ENCODE data around the gene CPNE5.

DNA sequence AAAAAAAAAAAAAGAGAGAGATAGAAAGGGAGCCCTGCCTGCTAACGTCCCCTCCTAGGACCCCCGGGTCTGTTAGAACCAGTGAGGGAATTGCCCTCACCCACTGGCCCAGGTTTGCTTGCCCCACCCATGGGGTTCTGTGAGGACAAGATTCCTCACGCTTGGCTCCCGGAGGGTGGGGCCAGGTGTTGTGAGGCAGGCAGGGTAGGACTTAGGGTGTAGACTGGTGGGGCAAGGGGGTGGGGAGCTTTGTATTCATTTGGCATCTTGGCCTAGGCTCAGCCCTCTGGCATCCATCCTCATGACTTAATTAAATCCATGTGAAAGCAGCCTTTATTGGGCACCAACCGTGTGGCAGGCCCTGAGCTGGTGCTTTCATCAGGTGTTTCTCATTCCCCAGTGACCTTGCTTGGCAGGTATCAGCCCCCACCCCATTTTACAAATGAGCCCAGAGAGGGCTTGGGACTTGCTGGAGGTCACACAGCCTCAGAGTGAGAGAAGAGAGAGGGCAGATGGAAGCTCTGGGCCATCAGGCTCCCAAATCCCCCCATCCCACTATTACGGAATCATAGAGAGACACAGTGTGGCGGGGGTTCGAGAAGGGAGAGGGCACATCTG is 122.7 kb downstream of the CPNE5 start:
- TF ChIP-seq RAD21 (IDR thresholded peaks at IDR 0.05; ENCODE audit: low read length) (no peak), GABPA (IDR thresholded peaks at IDR 0.05; ENCODE audit: low read depth) (no peak), RXRA (IDR thresholded peaks at IDR 0.05; ENCODE audit: borderline replicate concordance, low read depth) (no peak), POLR2AphosphoS5 (IDR thresholded peaks at IDR 0.05; ENCODE audit: low read depth, low read length) (no peak), GATA2 (CRISPR knock-in tag; IDR thresholded peaks at IDR 0.05) (no peak), TAF1 (IDR thresholded peaks at IDR 0.05; ENCODE audit: borderline replicate concordance, low read depth, low read length) (no peak), JUND (IDR thresholded peaks at IDR 0.05) (no peak), SIN3A (IDR thresholded peaks at IDR 0.05; ENCODE audit: borderline replicate concordance, low read depth, low read length) (no peak), NFIC (IDR thresholded peaks at IDR 0.05; ENCODE audit: borderline replicate concordance) (no peak), RCOR1 (IDR thresholded peaks at IDR 0.05; ENCODE audit: low read length) (no peak), EZH2phosphoT487 (IDR thresholded peaks at IDR 0.05; ENCODE audit: borderline replicate concordance, low read depth) (no peak)
- TF ChIP-seq, protein P1, sequence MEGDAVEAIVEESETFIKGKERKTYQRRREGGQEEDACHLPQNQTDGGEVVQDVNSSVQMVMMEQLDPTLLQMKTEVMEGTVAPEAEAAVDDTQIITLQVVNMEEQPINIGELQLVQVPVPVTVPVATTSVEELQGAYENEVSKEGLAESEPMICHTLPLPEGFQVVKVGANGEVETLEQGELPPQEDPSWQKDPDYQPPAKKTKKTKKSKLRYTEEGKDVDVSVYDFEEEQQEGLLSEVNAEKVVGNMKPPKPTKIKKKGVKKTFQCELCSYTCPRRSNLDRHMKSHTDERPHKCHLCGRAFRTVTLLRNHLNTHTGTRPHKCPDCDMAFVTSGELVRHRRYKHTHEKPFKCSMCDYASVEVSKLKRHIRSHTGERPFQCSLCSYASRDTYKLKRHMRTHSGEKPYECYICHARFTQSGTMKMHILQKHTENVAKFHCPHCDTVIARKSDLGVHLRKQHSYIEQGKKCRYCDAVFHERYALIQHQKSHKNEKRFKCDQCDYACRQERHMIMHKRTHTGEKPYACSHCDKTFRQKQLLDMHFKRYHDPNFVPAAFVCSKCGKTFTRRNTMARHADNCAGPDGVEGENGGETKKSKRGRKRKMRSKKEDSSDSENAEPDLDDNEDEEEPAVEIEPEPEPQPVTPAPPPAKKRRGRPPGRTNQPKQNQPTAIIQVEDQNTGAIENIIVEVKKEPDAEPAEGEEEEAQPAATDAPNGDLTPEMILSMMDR (IDR thresholded peaks at IDR 0.05) = no peak
- TF ChIP-seq, protein P2, sequence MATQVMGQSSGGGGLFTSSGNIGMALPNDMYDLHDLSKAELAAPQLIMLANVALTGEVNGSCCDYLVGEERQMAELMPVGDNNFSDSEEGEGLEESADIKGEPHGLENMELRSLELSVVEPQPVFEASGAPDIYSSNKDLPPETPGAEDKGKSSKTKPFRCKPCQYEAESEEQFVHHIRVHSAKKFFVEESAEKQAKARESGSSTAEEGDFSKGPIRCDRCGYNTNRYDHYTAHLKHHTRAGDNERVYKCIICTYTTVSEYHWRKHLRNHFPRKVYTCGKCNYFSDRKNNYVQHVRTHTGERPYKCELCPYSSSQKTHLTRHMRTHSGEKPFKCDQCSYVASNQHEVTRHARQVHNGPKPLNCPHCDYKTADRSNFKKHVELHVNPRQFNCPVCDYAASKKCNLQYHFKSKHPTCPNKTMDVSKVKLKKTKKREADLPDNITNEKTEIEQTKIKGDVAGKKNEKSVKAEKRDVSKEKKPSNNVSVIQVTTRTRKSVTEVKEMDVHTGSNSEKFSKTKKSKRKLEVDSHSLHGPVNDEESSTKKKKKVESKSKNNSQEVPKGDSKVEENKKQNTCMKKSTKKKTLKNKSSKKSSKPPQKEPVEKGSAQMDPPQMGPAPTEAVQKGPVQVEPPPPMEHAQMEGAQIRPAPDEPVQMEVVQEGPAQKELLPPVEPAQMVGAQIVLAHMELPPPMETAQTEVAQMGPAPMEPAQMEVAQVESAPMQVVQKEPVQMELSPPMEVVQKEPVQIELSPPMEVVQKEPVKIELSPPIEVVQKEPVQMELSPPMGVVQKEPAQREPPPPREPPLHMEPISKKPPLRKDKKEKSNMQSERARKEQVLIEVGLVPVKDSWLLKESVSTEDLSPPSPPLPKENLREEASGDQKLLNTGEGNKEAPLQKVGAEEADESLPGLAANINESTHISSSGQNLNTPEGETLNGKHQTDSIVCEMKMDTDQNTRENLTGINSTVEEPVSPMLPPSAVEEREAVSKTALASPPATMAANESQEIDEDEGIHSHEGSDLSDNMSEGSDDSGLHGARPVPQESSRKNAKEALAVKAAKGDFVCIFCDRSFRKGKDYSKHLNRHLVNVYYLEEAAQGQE (IDR thresholded peaks at IDR 0.05; ENCODE audit: low read depth, low read length) = no peak
- TF ChIP-seq, protein P3, sequence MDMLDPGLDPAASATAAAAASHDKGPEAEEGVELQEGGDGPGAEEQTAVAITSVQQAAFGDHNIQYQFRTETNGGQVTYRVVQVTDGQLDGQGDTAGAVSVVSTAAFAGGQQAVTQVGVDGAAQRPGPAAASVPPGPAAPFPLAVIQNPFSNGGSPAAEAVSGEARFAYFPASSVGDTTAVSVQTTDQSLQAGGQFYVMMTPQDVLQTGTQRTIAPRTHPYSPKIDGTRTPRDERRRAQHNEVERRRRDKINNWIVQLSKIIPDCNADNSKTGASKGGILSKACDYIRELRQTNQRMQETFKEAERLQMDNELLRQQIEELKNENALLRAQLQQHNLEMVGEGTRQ (IDR thresholded peaks at IDR 0.05; ENCODE audit: borderline replicate concordance, low read depth, low read length) = no peak
